Activated B cell treated with CpG ODN at 0.5 μM for 24 hours (primary cell): Measurements from ENCODE around the gene TUBA4A. TPM values are rescaled to one million over a fixed set of nuclear protein-coding genes. Genes with fewer than 3 reads are reported as not detected.

Experiments
- ATAC-seq: fragments of 200-7000 bp; cut with Tn5 transposase; one replicate; pipeline ENCODE4 v1.10.0; 2021; ENCODE audit warnings: low read depth, mild to moderate bottlenecking, moderate library complexity
- CTCF ChIA-PET: fragments of 350-600 bp; sonication (Branson Sonifier 250); formaldehyde crosslinking; loops from one replicate; lab custom pipeline; 2021; ENCODE audit warnings: antibody characterized with exemption; lab: Charles Lee
- POLR2A ChIA-PET: fragments of 350-600 bp; sonication (Branson Sonifier 250); formaldehyde crosslinking; loops from one replicate; lab custom pipeline; 2021; ENCODE audit warnings: antibody characterized with exemption; lab: Charles Lee
- DNase-seq: peaks from one replicate; pipeline ENCODE4 v3.0.0; 2022
- H3K27ac Mint-ChIP-seq: one replicate; pipeline ENCODE4 v1.8.0; 2020; ENCODE audit warnings: mixed read lengths
- H3K27me3 Mint-ChIP-seq: one replicate; pipeline ENCODE4 v1.8.0; 2021; ENCODE audit warnings: mixed read lengths
- H3K36me3 Mint-ChIP-seq: one replicate; pipeline ENCODE4 v1.8.0; 2021; ENCODE audit warnings: low read depth, mixed read lengths
- H3K4me1 Mint-ChIP-seq: one replicate; pipeline ENCODE4 v1.8.0; 2021; ENCODE audit warnings: mixed read lengths
- H3K4me3 Mint-ChIP-seq: one replicate; pipeline ENCODE4 v1.8.0; 2020; ENCODE audit warnings: mild to moderate bottlenecking, mixed read lengths
- H3K9me3 Mint-ChIP-seq: one replicate; pipeline ENCODE4 v1.8.0; 2020; ENCODE audit warnings: mixed read lengths
- CTCF ChIP-seq: fragments of 200-600 bp; IDR thresholded peaks from one replicate; pipeline ENCODE4 v1.8.0; 2022; ENCODE audit warnings: antibody characterized with exemption, mild to moderate bottlenecking
- intact Hi-C: fragments of 100-400 bp; cut with micrococcal nuclease; formaldehyde crosslinking; loops from one replicate; pipeline ENCODE4 v1.15.1; 2024
- total RNA-seq: library from RNA; stranded (reverse); gene quantifications from 2 replicates; pipeline ENCODE4 v1.2.3, GENCODE V29; 2022

TUBA4A gene
- total RNA-seq, 1 donor from 2014 or later, result 184 TPM

- Mint-ChIP-seq H3K9me3 (no peaks in the 10 kb centered on the region), H3K4me1 (peaks cover 43% of the 10 kb centered on the region), H3K4me3 (peak overlapping the region; percentile 77), H3K27ac (no peak overlapping the region), H3K36me3 (peaks cover 58% of the 10 kb centered on the region), H3K27me3 (no peaks in the 10 kb centered on the region)
- CTCF ChIA-PET, result interaction anchor here (1.2 to 2.4 kb wide), 5 partner anchors 16 to 66 kb away, joined by 3 to 19 read pairs (median 7); partner anchors contain the start of genes DNAJB2, GLB1L, STK16 and TUBA4A
- no peak for ATAC-seq
- TF ChIP-seq CTCF, result no peak
- intact Hi-C loops, result loop anchor here (1.0 kb wide), 10 partner anchors 11 to 159 kb away; partner anchors contain the start of genes ABCB6, DNAJB2, GLB1L and NHEJ1
- no peak for DNase-seq
- POLR2A ChIA-PET, result interaction anchor here (0.7 to 7.8 kb wide), 13 partner anchors 10 to 999 kb away, joined by 3 to 287 read pairs (median 10); partner anchors contain the start of genes ABCB6, CNPPD1, DNAJB2 and DNPEP
These were observed 24.8 kb downstream of the TUBA4A start for GRCh38 chr2:219228911-219229304.

- no peaks in the 10 kb centered on the region for H3K9me3 Mint-ChIP-seq
- CTCF ChIA-PET, result interaction anchor here (1.4 to 2.4 kb wide), 5 partner anchors 21 to 66 kb away, joined by 4 to 19 read pairs (median 7); partner anchors contain the start of genes DNAJB2 and TUBA4A
- POLR2A ChIA-PET, result interaction anchor here (0.7 to 7.8 kb wide), 13 partner anchors 9 to 999 kb away, joined by 3 to 287 read pairs (median 9); partner anchors contain the start of genes ABCB6, CNPPD1, DNAJB2 and DNPEP
- ATAC-seq (no peak), DNase-seq (no peak)
- H3K27me3 Mint-ChIP-seq, result no peaks in the 10 kb centered on the region
- H3K36me3 Mint-ChIP-seq, result peaks cover 58% of the 10 kb centered on the region
- H3K4me1 Mint-ChIP-seq, result peaks cover 43% of the 10 kb centered on the region
- no peak overlapping the region for H3K27ac Mint-ChIP-seq
- TF ChIP-seq CTCF, result no peak
- H3K4me3 Mint-ChIP-seq, result peak overlapping the region; percentile 77
- intact Hi-C loops, result no loop called here
These were observed 25.4 kb downstream of the TUBA4A start for GRCh38 chr2:219228041-219228910.

- H3K9me3 Mint-ChIP-seq, result no peaks in the 10 kb centered on the region
- H3K27me3 Mint-ChIP-seq, result no peaks in the 10 kb centered on the region
- peaks cover 26% of the 10 kb centered on the region for H3K4me1 Mint-ChIP-seq
- POLR2A ChIA-PET, result interaction anchor here (7.8 kb wide), 1 partner anchor 24 kb away, joined by 287 read pairs; the partner anchor contains the start of genes GLB1L, STK16, TUBA4A and TUBA4B
- H3K27ac Mint-ChIP-seq, result no peak overlapping the region
- peaks cover 64% of the 10 kb centered on the region for H3K36me3 Mint-ChIP-seq
- DNase-seq (no peak), ATAC-seq (no peak)
- TF ChIP-seq CTCF, result no peak
- intact Hi-C loops, result no loop called here
- CTCF ChIA-PET, result no interaction called here
- no peak overlapping the region for H3K4me3 Mint-ChIP-seq
These were observed 28.4 kb downstream of the TUBA4A start for GRCh38 chr2:219225350-219225749.

GRCh38 chr2:219223831-219224610, 29.7 kb downstream of the TUBA4A start:
- peaks cover 61% of the 10 kb centered on the region for H3K36me3 Mint-ChIP-seq
- POLR2A ChIA-PET, result interaction anchor here (0.7 to 1.1 kb wide), 2 partner anchors 25 to 26 kb away, joined by 3 read pairs; no protein-coding TSS in a partner anchor
- H3K27me3 Mint-ChIP-seq, result no peaks in the 10 kb centered on the region
- no peak for DNase-seq
- ATAC-seq, result no peak
- TF ChIP-seq CTCF, result no peak
- intact Hi-C loops, result no loop called here
- no peak overlapping the region for H3K4me3 Mint-ChIP-seq
- no peaks in the 10 kb centered on the region for H3K9me3 Mint-ChIP-seq
- CTCF ChIA-PET, result no interaction called here
- no peak overlapping the region for H3K27ac Mint-ChIP-seq
- peaks cover 27% of the 10 kb centered on the region for H3K4me1 Mint-ChIP-seq
